Stimulated activated naive CD4-positive, alpha-beta T cell (primary cell): ENCODE measurements around the gene MAFB.

Source experiments
- DNase-seq, 6 experiments: peaks; one replicate each; lab custom pipeline; 2025; lab: John Stamatoyannopoulos, UW

The MAFB gene

DNA sequence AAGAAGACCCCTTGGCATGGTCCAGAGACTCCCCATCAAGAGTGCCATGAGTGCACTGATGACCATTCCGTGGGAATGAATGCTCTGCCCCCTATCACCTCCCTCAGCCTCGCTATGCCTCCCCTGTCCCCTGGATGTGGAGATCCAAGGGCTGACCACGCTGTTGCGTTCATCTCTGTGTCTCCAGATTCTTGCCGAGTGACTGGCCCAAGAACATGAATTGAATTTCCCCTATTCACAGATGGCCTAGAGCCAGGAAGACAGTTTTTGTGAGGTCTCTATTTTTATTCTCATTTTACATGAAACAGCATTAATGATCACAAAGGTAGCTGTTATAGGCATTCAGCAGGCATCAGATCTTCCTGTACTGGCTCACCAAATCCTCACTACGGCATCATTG is 33.6 kb downstream of the MAFB start:
- DNase-seq: no peak

- DNase-seq: no peak
These were observed 34.2 kb downstream of the MAFB start for GRCh38 chr20:40654876-40655275.

DNA sequence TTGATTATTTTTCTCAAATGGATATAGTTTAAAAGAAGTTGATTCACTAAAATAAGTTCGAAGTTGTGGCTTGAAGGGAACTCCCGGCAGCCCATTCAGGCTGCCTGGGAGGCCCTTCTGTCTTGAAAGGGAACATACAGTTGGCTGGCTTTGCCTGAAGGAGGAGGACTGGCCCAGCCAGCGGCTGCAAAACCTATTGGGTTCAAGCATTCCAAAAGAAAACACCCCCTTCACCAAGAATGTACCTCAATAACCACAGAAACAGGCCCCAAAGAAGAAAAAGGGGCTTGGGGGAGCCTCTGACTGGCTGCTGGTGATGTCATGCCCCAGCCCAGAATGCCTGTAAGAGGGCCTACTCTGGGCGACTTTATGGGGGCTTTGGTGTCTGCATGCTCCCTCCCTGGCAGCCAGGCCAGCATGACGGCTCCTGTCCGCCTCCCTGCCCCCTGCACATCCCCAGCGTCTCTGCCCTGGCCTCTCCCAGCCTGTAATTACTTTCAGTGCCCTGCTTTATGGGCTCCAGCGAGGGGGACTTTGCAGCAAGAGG is 36.5 kb downstream of the MAFB start:
- no peak for DNase-seq

GRCh38 chr20:40651151-40651550 is 37.9 kb downstream of the MAFB start:
- no peak for DNase-seq

GRCh38 chr20:40650707-40651106 is 38.3 kb downstream of the MAFB start:
- DNase-seq: no peak

DNA sequence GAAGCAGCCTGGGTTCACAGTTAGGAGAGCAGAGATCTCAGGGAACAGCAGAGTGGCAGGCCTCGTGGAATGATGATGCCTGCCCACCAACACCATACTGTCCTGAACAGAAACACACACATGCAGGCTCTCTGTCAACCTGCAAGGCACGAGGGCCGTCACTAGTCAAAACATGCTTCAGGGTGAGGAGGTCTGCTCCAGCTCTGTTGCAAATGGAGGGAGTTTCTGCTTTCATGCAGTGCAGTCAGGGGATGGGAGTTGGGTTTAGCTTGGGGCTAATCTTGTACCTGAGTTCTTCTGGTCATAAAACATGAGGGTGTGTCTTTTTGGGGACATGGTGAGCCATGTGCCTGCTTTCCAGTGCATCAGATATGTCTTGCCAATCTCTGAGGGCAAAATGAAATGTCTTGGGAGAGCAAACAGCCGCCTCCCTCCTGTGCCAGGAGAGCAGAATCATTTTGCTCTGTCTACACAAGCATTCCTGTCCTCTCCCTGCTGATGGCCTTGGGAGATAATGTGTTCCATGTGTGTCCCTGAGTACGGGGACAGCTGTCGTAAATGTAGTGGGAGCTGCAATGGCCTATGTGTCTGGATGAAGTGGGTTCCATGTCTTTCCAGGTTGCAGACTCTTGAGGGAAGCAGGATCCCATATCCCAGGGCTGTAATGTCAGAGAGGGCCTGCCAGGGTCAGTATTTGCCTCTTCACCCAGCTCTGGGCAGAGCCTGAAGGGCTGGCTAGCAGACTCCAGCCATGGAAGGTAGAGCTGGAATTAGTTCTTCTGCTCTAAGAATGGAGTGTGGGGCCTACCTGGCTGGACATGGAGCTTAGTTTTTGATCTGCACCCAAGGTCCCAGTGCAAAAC is 40.6 kb downstream of the MAFB start:
- no peak for DNase-seq

DNA sequence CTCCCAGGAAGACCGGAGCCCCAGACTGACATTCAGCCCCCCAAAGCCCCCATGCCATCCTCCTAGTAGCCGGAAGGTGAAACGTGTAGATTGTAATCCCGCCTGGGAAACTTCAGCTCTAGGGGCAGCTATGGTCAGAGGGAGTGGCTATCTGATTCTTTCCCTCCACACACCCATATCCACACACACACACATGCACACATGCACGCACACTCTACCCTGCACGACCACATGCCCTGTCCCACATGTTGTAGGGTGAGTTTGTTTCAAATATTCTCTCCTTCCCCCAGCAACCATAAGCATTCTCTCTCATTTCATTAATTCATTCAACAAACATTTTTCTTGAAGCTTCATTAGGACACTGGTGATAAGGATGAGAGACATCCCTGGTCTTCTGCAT is 42.2 kb downstream of the MAFB start:
- DNase-seq: no peak

DNA sequence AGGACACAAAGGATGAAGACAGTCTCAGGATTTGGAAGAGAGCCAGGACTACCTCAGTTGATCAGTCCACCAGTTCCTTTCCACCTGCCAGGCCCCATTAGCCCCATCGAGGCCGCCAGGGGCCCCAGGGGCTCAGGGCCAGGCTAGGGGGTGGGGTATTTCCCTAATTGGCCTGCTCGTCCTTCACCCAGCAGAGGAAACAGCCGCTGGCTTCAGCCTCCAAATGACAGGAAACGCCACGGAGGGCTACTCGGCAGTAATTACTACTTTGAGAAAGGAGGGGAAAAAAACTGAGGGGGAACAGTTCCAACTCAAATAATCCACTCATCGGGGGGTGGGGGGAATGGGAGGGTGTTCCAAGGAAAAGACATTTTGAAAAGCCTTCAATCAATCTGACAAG is 42.7 kb downstream of the MAFB start:
- no peak for DNase-seq

- no peak for DNase-seq
These were observed 44.2 kb downstream of the MAFB start for GRCh38 chr20:40644863-40645262.

DNA sequence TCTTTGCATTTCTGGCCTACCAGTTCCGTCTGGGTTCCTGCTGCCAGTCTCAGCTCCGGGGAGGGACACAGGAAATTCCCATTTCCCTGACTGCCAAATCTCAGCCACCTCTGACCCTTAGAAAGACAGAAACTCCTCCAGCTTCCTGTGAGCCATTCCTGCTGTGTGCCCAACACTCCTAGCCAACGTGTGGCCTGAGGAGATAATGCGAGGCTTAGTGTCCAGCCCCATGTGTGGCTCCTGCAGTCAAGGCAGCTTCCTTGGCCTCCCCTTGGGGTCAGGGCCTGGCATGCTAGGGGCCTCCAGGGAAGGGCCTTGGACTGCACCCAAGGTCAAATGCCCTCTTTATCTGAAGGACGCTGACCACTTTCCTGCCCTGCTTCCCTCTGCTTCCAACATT is 45.1 kb downstream of the MAFB start:
- DNase-seq: no peak

DNA sequence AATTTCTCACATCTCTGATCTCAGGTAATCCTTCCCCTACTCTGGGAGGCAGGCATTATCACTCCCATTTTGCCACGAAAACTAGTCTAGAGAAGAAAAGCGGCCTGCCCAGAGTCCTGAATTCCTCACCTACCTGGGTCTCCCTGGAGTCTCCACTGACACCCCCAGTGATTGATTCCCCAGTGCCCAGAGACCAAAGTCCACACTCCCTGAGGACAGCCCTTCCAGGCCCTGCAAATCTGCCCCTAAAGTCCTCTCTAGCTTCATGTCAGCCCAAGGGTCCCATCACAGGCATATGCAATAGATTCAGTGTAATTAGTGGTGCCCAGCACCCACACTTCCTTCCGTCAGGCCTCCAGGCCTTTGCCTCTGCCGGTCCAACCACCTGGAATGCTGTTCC is 47.2 kb downstream of the MAFB start:
- DNase-seq: no peak

GRCh38 chr20:40641202-40641601 is 47.8 kb downstream of the MAFB start:
- DNase-seq: no peak

DNA sequence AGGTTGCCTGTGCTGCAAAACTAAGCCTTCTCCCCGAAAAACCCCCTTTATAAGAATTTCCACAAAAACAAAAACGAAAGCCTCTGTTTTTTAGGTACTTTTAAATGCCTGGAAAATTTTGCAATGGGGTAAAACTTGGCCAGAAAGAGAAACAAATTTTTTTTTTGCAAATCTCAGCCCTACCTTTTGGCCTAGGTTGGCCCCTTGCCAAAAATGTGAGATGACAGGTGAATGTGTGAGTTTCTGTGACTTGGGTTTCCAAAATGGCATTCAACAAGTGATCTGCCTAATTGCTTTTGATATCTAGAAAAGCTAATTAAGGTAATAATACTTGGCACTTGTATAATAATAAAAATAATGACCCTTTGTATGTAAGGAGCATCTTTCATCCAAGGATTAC is 48.4 kb downstream of the MAFB start:
- no peak for DNase-seq

- DNase-seq: no peak
These were observed 49.2 kb downstream of the MAFB start for GRCh38 chr20:40639676-40640355.

- no peak for DNase-seq
These were observed 49.9 kb downstream of the MAFB start for GRCh38 chr20:40639132-40639531.

DNA sequence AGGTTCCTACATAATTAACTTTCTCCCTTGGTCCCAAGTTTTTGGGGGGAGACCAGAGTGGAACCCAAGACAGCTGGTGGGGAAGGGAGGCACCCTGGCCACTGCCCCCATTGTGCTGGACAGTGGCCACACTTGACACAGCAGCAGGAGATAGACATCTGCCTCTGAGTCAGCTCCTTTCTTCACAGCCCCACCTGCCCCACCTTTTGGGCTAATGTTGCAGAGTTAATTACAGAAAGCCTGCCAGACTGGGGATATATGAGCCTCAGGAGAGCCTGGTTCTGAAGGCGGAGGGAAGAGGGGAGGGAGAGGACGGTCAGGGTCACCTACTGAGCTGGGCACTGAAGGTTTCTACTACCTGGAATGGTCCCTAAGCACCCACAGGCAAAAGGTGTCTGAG is 50.6 kb downstream of the MAFB start:
- no peak for DNase-seq

DNA sequence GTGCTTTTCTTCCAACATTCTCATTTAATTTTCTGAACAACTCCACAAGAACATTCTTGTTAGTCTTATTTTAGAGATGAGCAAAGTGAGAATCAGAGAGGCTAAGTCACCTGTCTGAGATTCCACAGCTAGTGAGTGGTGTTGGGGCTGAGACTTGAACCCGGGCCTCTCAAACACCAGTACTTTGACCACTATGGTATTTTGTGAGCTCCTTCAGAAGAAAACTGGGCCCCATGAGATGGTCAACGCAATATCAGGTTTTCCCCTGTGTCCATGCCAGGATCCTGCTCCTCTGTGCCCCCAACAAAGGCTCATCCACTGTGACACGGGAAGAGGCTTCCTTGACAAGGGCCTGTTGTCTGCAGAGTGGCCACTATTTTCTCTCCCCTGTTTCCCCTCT is 51.9 kb downstream of the MAFB start:
- DNase-seq: no peak

GRCh38 chr20:40636486-40636885 is 52.5 kb downstream of the MAFB start:
- DNase-seq: no peak

GRCh38 chr20:40635971-40636370 is 53.1 kb downstream of the MAFB start:
- DNase-seq: no peak
